G401 (cell line): Measurements from ENCODE around the gene KRTAP2-3. TPM values are rescaled to one million over a fixed set of nuclear protein-coding genes. Genes with fewer than 3 reads are reported as not detected.

Experiments
- total RNA-seq: library from RNA; depleted of rRNA; stranded (reverse); fragments of >200 nt; shearing (Covaris generic); gene quantifications from 2 replicates; pipeline ENCODE4 v1.2.3, GENCODE V29; 2014; rRNA removed

Gene KRTAP2-3
- total RNA-seq, 1 experiment from 2014 or later, result not detected

Other genes starting within 250 kb of the KRTAP2-3 start
- 22.4 and 30.6 TPM in 2 replicates for gene KRT10, start 237.5 kb downstream of the KRTAP2-3 start, total RNA-seq
- gene KRT12, start 192.9 kb downstream of the KRTAP2-3 start, total RNA-seq, result not detected in 2 replicates
- not detected in 2 replicates for gene KRT20, start 174.9 kb downstream of the KRTAP2-3 start, total RNA-seq
- not detected in 2 replicates for gene KRT23, start 122.5 kb downstream of the KRTAP2-3 start, total RNA-seq
- gene KRT39, start 93.2 kb downstream of the KRTAP2-3 start, total RNA-seq, result not detected in 2 replicates
- not detected in 2 replicates for gene KRT40, start 75.8 kb downstream of the KRTAP2-3 start, total RNA-seq
- not detected in 2 replicates for gene KRTAP3-3, start 66.0 kb downstream of the KRTAP2-3 start, total RNA-seq
- gene KRTAP3-2, start 60.2 kb downstream of the KRTAP2-3 start, total RNA-seq, result not detected in 2 replicates
- gene KRTAP3-1, start 51.0 kb downstream of the KRTAP2-3 start, total RNA-seq, result not detected in 2 replicates
- not detected in 2 replicates for gene KRTAP1-5, start 32.9 kb downstream of the KRTAP2-3 start, total RNA-seq
- gene KRTAP1-4, start 29.9 kb downstream of the KRTAP2-3 start, total RNA-seq, result not detected in 2 replicates
- gene KRTAP1-3, start 25.2 kb downstream of the KRTAP2-3 start, total RNA-seq, result not detected in 2 replicates
- gene KRTAP1-1, start 18.7 kb downstream of the KRTAP2-3 start, total RNA-seq, result not detected in 2 replicates
- not detected in 2 replicates for gene KRTAP2-1, start 12.8 kb downstream of the KRTAP2-3 start, total RNA-seq
- gene KRTAP2-2, start 4.9 kb downstream of the KRTAP2-3 start, total RNA-seq, result not detected in 2 replicates
- gene KRTAP2-4, start 5.8 kb upstream of the KRTAP2-3 start, total RNA-seq, result not detected in 2 replicates
- gene KRTAP4-7, start 24.0 kb upstream of the KRTAP2-3 start, total RNA-seq, result not detected in 2 replicates
- not detected in 2 replicates for gene KRTAP4-8, start 38.0 kb upstream of the KRTAP2-3 start, total RNA-seq
- not detected in 2 replicates for gene KRTAP4-16, start 42.1 kb upstream of the KRTAP2-3 start, total RNA-seq
- not detected in 2 replicates for gene KRTAP4-9, start 45.3 kb upstream of the KRTAP2-3 start, total RNA-seq
- not detected in 2 replicates for gene KRTAP4-11, start 58.3 kb upstream of the KRTAP2-3 start, total RNA-seq
- gene KRTAP4-12, start 64.1 kb upstream of the KRTAP2-3 start, total RNA-seq, result not detected in 2 replicates
- gene KRTAP4-6, start 80.4 kb upstream of the KRTAP2-3 start, total RNA-seq, result not detected in 2 replicates
- not detected in 2 replicates for gene KRTAP4-5, start 89.7 kb upstream of the KRTAP2-3 start, total RNA-seq
- not detected in 2 replicates for gene KRTAP4-4, start 100.6 kb upstream of the KRTAP2-3 start, total RNA-seq
- not detected in 2 replicates for gene KRTAP4-3, start 108.1 kb upstream of the KRTAP2-3 start, total RNA-seq
- not detected in 2 replicates for gene KRTAP4-2, start 118.1 kb upstream of the KRTAP2-3 start, total RNA-seq
- gene KRTAP4-1, start 124.8 kb upstream of the KRTAP2-3 start, total RNA-seq, result not detected in 2 replicates
- not detected in 2 replicates for gene KRTAP9-1, start 129.8 kb upstream of the KRTAP2-3 start, total RNA-seq
- gene KRTAP9-2, start 166.5 kb upstream of the KRTAP2-3 start, total RNA-seq, result not detected in 2 replicates
- gene KRTAP9-3, start 172.3 kb upstream of the KRTAP2-3 start, total RNA-seq, result not detected in 2 replicates
- gene KRTAP9-8, start 177.9 kb upstream of the KRTAP2-3 start, total RNA-seq, result not detected in 2 replicates
- gene KRTAP9-4, start 189.6 kb upstream of the KRTAP2-3 start, total RNA-seq, result not detected in 2 replicates
- gene KRTAP9-9, start 195.3 kb upstream of the KRTAP2-3 start, total RNA-seq, result not detected in 2 replicates
- not detected in 2 replicates for gene KRTAP9-6, start 205.3 kb upstream of the KRTAP2-3 start, total RNA-seq
- not detected in 2 replicates for gene KRTAP9-7, start 215.6 kb upstream of the KRTAP2-3 start, total RNA-seq
- not detected in 2 replicates for gene KRTAP29-1, start 242.7 kb upstream of the KRTAP2-3 start, total RNA-seq
- gene KRTAP16-1, start 249.2 kb upstream of the KRTAP2-3 start, total RNA-seq, result not detected in 2 replicates